Type B pancreatic cell (in vitro differentiated cells): ENCODE results near the gene CHI3L2. TPM values are rescaled to one million over a fixed set of nuclear protein-coding genes. Genes with fewer than 3 reads are reported as not detected.
A peak's percentile ranks its signal among the peaks of the same experiment; 100 is the strongest.

ENCODE experiments used
- DNase-seq: peaks from one replicate; pipeline ENCODE4 v3.0.0; 2021; ENCODE audit warnings: mixed read lengths; ENCODE audit not compliant: unreplicated experiment; ENCODE audit errors: extremely low spot score
- H3K27ac Mint-ChIP-seq: 2 replicates; pipeline ENCODE4 v1.8.0; 2021; ENCODE audit warnings: mild to moderate bottlenecking, mixed read lengths
- H3K27me3 Mint-ChIP-seq: 2 replicates; pipeline ENCODE4 v1.8.0; 2021; ENCODE audit warnings: mixed read lengths
- H3K36me3 Mint-ChIP-seq: 2 replicates; pipeline ENCODE4 v1.8.0; 2021; ENCODE audit warnings: mixed read lengths
- H3K4me1 Mint-ChIP-seq: one replicate; pipeline ENCODE4 v1.8.0; 2021; ENCODE audit warnings: mixed read lengths; ENCODE audit not compliant: unreplicated experiment
- H3K4me3 Mint-ChIP-seq: 2 replicates; pipeline ENCODE4 v1.8.0; 2021; ENCODE audit warnings: mild to moderate bottlenecking, mixed read lengths
- H3K9me3 Mint-ChIP-seq: 2 replicates; pipeline ENCODE4 v1.8.0; 2021; ENCODE audit warnings: mixed read lengths
- CTCF ChIP-seq: fragments of 200-600 bp; sonication (generic); conservative IDR thresholded peaks from 2 replicates; pipeline ENCODE4 v1.5.0; 2021; ENCODE audit warnings: antibody characterized with exemption, mild to moderate bottlenecking
- total RNA-seq: library from RNA; stranded (reverse); gene quantifications from 2 replicates; pipeline ENCODE4 v1.2.1, GENCODE V29; 2021; ENCODE audit warnings: low replicate concordance

Gene CHI3L2
- total RNA-seq, 1 donor from 2014 or later: 0.72 TPM

GRCh38 chr1:111219557-111220286, 7.8 kb upstream of the CHI3L2 start:
- no peak for DNase-seq
- no peaks in the 10 kb centered on the region for H3K27me3 Mint-ChIP-seq
- peaks cover 29% of the 10 kb centered on the region for H3K4me1 Mint-ChIP-seq
- H3K27ac Mint-ChIP-seq: peak overlapping the region; percentile 65
- peaks cover 4% of the 10 kb centered on the region for H3K36me3 Mint-ChIP-seq
- no peak overlapping the region for H3K4me3 Mint-ChIP-seq
- H3K9me3 Mint-ChIP-seq: no peaks in the 10 kb centered on the region
- TF ChIP-seq CTCF: no peak

- Mint-ChIP-seq H3K4me3 (no peak overlapping the region), H3K27ac (peak overlapping the region; percentile 65), H3K4me1 (peaks cover 30% of the 10 kb centered on the region), H3K36me3 (peaks cover 4% of the 10 kb centered on the region), H3K9me3 (no peaks in the 10 kb centered on the region), H3K27me3 (no peaks in the 10 kb centered on the region)
- TF ChIP-seq CTCF: no peak
- no peak for DNase-seq
Observed at GRCh38 chr1:111220302-111220890, 7.1 kb upstream of the CHI3L2 start.

GRCh38 chr1:111221276-111221632, 6.3 kb upstream of the CHI3L2 start:
- DNase-seq: no peak
- H3K27ac Mint-ChIP-seq: peak overlapping the region; percentile 77
- peaks cover 31% of the 10 kb centered on the region for H3K4me1 Mint-ChIP-seq
- H3K4me3 Mint-ChIP-seq: no peak overlapping the region
- peaks cover 4% of the 10 kb centered on the region for H3K36me3 Mint-ChIP-seq
- no peak for TF ChIP-seq CTCF
- H3K9me3 Mint-ChIP-seq: no peaks in the 10 kb centered on the region
- H3K27me3 Mint-ChIP-seq: no peaks in the 10 kb centered on the region

GRCh38 chr1:111221633-111222291, 5.8 kb upstream of the CHI3L2 start:
- Mint-ChIP-seq H3K9me3 (no peaks in the 10 kb centered on the region), H3K36me3 (peaks cover 2% of the 10 kb centered on the region), H3K4me3 (no peak overlapping the region), H3K27me3 (no peaks in the 10 kb centered on the region), H3K27ac (peak overlapping the region; percentile 77), H3K4me1 (peaks cover 31% of the 10 kb centered on the region)
- no peak for TF ChIP-seq CTCF
- DNase-seq: no peak

- DNase-seq: peak; percentile 78
- Mint-ChIP-seq H3K36me3 (no peaks in the 10 kb centered on the region), H3K9me3 (no peaks in the 10 kb centered on the region), H3K27me3 (no peaks in the 10 kb centered on the region), H3K27ac (peak overlapping the region; percentile 84), H3K4me1 (peaks cover 31% of the 10 kb centered on the region), H3K4me3 (no peak overlapping the region)
- TF ChIP-seq CTCF: peak; percentile 86
Observed at GRCh38 chr1:111222308-111223125, 5.0 kb upstream of the CHI3L2 start.
